Measurements from ENCODE around the gene CTSC.
"Not testable (repeated sequence)": the region's sequence is repeated elsewhere in the genome, so short reads cannot be mapped to it uniquely, and the experiment has no call there.

The CTSC gene

DNA sequence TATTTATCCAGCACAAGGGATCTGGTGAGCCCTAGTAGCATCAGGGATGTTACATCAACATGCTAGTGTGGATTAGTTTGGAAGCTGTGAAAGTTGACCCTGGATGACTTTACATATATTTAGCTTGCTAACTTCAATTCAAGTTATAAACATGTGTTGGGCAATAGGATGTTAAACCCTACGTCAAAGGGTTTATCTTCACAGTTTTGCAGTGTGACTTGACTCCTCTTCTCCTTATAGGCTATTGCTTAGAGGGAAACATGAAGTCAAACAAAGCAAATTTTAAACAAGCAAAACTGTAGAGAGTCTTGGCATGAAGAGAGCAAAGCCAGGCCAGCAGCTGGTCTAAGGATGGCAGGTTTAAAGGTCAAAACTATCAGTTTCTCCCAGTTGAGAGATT, 11.3 kb upstream of the CTSC start:
- DNase-seq = no peak

DNA sequence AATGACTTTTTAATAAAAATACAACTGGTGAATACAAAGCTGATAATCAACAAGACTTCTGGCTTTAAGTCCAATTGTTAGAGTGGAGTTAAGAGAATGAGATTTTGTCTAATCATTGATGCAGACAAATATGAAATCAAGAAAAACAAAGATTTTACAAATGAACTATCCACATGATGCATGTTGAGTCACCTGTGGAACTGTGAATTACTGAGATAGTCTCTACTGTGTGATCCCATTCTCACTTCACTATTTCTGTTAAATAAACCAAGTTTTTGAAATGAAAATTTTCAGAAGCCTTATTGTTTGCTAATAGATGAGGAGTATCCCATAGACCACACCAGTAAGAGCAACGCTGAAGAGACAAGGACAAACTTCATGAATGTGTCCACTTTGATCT, 8.4 kb upstream of the CTSC start:
- DNase-seq = no peak

DNA sequence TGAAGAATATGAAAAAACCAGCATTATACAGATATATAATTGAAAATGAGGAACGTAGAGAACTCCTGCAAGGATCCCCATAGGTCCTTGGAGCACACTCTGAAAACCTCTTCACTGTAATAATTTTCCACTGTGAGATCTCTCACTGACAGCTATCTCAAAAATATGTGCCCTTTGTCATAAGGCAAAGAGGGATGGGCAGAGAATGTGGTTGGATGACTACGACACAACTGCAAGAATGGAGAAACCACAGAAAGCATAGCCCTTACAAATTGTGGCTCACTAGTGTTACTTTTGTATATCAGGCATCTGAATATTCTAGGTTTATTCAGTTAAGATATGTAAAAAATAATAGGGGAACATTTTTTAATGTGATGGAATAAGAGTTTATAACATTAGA, 7.9 kb upstream of the CTSC start:
- DNase-seq = no peak

DNA sequence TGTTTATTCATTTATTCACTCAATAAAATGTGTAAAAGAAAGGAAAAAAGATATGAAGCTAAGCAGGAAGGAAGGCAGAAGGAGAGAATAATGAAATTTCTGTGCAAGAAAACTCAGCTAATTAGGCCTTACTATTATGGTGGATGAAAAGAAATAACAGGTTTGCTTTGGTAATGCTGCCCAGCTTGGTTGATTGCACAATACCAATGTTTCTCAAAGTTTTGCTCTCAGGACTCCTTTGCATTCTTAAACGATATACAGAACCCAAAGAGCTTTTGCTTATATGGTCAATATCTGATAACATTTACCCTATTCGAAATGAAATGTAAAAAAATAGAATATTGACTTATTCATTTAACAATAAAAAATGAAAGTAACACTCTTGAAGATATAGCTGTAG, 7.3 kb upstream of the CTSC start:
- no peak for DNase-seq

DNA sequence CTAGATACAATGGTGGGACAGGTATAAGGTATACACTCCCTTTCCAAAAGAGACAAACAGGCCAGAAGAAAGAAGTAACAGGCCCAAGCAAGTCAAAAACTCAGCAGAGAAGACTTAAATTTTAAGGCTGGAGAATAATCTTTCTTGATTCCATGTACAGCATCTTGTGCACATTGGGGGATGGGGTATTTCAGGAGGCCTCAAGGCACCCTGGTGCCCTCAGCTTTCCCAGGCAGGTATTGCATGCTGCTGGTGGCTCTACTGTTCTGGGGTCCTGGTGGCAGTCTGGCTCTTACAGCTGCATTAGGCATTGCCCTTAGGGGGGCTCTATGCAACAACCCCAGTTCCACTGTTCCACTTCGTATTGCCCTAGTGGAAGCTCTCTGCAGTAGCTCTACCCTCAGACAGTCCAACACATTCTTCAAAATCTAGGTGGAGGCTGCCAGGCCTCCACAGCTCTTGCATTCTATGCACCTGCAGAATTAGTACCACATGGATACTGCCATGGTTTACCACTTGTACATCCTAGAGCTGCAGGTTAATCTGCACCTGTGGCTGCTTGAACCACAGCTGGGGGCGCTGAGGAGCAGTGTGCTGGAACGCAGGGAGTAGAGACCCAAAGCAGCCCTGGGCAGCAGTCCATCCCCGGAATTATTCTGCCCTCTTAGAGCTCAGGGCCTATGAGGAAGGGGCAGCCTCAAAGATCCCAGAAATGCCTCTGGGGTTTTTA, 4.2 kb upstream of the CTSC start:
- no peak for DNase-seq

DNA sequence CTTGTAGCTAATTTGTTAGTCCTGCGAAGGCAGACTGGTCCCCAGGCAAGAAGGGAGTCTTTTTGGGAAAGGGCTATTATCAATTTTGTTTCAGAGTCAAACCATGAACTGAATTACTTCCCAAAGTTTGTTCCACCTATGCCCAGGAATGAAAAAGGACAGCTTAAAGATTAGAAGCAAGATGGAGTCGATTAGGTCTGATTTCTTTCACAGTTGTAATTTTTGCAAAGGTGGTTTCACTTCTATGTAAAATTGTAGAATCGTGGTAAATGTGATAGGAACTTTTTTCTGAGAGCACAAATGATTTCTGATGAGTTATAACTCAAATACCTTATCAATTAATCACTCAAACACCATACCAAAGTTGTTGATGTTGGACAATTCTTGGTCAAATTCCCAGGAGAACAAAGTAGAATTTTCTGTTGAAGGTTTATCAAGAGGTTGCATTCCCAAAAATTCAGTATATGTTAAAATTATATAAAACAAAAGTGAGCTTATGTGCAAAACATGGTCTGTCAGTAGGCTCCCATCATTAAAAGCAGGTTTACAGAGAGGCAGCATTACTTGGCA, 2.9 kb upstream of the CTSC start:
- DNase-seq = no peak

DNA sequence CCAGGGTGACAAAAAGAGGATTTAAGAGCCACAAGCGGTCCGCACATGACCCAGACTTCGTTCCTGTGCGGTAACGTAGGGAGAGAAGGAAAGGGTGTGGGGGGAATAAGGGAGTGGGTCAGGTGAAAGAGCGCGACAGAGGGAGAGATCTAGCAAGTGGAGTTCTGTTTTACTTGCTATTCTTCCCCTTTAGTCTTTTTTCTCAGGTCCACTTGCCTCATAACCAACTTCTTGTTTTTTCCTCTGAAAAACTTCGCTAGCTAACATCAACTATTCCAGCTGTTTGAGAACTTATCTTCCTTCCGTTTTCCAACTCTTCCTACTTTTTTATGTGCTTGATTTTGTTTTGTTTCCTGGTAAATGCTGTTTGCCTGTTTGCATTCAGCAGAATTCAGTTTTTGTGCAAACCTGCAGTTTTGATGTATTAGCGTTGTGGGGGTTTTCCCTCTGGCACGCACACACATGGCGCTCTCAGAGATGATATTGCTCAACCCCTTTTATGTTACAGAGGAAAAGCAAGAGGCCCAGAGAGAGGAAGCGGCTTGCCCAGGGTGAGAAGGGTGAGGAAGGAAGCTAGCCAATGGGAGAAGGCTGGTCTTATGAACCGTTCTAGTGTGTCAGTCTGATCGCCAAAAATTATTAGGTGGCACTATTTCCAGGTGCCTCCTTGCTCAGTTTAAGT, 592 bp upstream of the CTSC start:
- no peak for DNase-seq

DNA sequence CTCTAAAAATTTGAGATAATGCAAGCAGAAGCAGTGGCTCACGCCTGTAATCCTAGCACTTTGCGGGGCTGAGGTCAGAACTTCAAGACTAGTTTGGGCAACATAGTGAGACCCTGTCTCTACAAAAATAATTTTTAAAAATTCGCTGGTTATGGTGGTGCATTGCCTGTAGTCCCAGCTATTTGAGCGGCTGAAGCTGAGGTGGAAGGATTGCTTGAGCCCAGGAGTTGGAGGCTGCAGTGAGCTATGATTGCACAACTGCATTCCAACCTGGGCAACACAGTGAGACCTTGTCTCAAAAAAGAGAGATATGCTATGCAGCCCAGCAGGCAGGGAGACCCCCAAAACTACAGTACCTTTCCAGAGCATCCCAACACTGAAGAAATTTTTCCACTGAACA, 2.3 kb downstream of the CTSC start:
- no peak for DNase-seq

DNA sequence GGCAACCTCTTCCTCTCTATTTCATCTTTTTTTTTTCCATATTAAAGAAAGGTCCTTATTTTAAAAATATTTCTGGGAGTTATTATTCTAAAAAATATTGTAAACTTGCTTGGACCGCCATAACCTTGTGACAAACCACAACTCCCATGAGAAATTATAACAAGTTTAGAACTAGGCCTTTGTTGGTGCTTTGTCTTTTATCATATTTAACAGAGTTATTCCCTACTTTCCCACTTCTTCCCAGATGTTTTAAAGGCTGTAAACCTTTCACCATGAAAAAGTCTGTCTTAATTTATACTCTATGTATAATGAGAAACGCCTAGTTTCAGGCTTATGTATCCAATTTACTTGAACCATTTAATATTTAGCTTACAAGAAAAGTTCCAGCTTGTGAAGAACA, 3.7 kb downstream of the CTSC start:
- DNase-seq = no peak

DNA sequence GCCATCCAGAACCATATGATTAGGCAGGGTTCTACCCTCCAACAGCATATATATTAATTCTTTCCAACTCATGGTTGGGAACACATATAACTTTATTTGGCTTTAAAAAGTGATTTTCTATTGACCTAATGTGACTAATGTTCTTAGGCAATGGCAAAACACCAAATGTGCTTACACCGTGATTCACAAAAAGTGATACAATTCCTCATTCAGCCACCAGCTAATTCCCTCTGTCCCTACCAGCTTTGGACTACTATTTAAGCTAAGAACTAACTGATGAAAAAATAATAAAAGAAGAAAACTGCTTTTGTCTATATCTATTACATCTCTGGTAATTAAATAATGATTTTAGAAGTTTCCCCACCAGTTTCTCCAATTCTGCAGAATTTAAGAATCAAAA, 4.7 kb downstream of the CTSC start:
- DNase-seq = no peak

DNA sequence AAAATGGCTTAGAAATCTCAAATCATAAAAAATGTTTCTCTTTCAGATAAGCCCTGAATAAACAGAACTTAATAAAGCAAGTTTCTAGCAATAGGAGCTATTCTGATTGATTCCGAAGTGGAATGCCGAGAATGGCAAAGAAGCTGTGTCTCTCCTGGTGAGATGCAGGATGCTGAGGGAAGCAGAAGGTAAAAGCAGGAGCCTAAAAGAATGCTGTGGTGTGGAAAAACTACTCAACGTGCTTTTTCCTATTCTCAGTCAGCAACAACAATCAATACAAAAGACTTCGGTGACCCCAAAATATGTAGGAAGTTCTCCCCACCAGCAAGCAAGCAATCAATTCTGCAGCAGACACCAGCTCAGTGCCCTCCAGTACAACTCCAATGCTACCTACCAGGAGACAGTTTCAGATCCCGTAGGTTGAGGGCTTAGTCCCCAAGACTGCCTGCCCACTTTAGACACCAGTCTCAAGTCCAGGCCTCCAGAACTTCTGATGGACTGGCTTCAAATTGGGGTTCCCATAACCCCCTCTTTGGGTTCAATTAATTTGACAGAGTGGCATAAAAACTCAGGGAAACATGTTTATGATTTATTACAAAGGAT, 6.6 kb downstream of the CTSC start:
- no peak for DNase-seq

DNA sequence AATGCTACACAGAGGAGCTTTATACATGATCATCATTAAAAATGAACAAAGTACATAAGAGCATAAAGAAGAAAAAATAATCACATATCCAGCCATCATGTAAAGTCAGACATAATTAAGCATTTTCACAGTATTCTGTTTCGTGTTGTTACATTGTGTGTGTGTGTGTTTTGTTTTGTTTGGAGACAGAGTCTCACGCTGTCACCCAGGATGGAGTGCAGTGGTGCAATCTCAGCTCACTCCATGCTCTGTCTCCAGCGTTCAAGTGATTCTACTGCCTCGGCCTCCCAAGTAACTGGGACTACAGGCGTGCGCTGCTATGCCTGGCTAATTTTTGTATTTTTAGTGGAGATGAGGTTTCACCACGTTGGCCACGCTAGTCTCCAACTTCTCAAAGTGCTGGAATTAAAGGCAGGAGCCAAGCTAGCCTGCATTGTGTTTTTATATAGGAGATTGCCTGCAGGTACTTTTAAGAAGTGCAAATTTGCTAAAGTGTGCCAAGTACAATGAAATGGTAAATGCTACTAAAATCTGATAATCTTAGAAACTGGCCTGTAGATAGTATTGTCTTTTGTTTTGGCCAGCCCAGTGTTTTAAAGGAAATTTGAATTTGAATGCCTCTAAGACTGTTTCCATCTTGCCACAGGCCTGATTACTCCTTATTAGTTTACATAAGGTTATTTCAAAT, 7.8 kb downstream of the CTSC start:
- DNase-seq = no peak

DNA sequence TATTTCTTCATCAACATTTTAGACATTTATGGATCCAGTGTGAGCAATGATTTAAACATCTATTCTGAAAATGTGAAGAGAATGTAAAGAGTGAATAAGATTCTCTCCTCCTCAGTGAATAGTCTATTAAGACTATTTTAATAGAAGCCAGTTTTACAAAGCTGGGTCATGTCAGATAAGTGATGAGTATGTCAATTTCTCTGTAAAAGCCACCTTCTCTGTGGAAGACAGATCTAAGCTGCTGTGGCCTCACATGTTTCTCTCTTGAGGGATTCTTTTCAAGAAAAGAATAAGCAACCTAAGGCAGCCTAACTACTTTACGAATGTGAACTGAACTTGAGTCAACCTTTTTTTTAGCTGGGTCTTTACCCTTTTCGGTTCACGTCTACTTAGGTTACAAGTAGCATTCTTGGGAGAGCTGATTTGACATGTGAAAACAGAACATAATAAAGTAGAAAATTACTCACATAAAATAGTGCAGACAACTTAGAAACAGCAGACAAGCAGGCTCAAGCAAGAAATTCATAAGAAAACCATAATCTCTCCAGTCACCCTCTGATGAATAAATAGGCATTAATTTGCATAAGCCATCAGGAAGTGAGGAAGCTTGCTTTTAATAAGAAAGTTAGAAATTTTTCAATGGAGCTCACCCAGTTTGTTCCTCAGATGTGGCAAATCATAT, 9.9 kb downstream of the CTSC start:
- no peak for DNase-seq

DNA sequence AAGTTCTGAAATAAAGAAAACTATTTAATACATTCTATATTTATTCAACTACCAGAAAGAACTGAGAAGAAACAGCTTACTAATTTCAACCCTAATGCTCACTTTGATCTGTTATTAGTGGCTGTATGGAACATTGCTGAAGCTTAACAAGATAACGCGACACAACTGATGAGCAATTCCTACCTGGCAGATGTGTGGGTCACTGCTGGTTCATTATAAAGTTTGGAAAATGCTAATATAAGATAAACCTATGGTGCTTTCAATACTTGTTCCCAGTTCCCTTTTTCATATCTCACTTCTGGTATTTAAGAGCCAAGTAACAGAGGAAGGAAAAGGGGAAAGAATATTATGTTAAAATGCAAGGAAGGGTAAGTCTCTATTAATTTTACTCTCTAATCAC, 10.5 kb downstream of the CTSC start:
- no peak for DNase-seq

DNA sequence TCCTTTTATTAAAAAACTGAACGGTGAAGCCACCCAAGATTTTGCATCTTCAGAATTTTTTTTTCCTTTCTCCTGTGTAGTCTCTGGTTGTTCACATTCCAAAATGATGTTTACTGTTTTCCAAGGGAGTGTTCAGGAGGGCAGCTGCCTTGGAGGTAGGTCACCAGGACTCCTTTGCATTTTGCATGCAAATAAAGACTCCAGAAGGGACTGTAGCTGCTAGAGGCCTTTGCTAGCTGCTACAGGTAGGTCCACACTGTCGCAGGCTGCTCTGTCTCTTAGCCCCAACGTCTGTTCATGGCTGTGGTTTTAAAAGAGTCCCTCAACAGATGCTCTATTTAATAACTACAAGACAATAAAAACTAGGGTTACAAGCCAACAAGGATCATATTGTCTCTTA, 11.4 kb downstream of the CTSC start:
- DNase-seq = no peak

DNA sequence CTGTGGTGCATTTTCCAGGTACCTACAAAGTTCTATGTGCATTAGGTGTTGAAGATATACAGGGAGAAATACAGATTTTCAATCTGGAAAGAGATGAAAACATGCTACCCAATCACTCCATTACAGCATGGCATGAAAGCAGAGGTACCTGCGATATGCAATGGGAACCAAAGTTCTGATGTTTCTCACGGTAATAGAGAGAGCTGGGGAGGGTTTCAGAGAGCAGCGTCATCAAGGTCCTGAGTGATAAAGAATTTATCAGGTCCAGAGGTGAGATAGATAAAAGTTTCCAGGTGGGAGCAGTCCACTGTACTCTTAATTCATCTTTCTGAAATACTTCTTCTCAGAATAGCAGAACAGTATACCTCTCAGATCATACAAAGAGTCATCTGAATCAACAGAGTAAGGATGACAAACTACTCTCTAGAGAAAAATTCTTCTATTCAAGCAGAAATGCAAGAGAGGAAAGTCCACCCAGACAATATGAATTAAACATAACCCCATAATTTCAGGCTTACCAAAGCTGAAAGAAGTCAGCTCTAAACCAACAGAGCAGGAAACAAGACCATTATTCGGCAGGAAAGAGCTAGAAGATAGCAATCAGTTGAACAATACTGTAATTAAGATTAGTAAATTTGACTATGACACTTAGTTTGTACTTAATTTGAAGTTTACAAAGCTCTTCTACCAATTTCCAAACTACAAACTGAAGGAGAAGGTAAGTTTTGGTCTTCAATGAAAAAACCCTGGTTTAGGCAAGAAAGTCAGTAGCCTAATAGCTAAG, 12.8 kb downstream of the CTSC start:
- no peak for DNase-seq

DNA sequence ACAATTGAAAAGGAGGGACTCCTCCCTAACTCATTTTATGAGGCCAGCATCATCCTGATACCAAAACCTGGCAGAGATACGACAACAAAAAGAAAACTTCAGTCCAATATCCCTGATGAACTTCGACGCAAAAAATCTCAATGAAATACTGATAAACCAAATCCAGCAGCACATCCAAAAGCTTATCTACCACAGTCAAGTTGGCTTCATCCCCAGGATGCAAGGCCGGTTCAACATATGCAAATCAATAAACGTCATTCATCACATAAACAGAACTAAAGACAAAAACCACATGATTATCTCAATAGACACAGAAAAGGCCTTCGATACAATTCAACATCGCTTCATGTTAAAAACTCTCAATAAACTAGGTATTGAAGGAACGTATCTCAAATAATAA, 14.7 kb downstream of the CTSC start:
- DNase-seq = not testable (repeated sequence)

DNA sequence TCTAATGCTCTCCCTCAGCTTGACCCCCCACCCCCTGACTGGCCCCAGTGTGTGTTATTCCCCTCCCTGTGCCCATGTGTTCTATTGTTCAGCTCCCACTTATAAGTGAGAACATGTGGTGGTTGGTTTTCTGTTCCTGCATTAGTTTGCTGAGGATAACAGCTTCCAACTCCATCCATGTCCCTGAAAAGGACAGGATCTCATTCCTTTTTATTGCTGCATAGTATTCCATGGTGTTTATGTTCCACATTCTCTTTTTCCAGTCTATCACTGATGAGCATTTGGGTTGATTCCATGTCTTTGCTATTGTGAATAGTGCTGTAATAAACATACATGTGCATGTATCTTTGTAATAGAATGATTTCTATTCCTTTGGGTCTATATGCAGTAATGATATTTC, 16.1 kb downstream of the CTSC start:
- not testable (repeated sequence) for DNase-seq

DNA sequence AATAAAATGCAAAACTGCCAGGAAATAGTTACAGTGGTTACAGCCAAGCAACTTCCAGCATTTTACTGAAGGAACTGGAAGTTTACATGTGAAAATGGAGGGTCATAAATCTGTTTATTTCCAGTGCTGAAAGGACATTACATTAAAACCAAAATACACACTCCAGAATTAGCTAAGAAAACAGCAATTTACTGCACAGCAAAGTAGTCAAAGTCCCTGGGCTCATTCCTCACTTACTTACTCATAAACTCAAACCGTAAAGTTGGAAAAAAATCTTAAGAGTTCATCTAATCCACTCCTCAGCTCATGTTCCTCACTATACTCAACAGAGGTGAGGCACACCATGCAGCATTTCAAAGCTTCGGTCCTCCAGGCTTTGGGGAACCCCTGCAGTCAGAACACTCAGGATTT, 17.4 kb downstream of the CTSC start:
- DNase-seq = peak; percentile 42

DNA sequence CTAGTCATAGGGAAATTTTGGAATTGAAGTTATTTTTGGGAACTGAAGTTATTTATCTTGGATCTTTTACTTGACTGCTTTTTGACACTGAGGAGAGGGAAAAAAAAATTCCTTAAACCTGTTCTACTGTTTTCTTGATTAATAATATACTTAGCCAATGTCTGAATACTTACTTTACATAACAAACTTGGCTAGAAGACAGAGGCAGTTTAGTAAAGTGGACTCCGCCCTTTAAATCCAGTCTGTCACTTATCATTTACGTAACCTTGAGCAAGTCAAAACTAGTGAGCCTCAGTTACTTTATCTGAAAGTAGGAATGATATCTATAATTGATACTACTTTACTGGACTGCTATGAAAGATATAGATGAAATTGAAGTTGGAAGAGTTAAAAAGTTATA, 19.5 kb downstream of the CTSC start:
- no peak for DNase-seq

DNA sequence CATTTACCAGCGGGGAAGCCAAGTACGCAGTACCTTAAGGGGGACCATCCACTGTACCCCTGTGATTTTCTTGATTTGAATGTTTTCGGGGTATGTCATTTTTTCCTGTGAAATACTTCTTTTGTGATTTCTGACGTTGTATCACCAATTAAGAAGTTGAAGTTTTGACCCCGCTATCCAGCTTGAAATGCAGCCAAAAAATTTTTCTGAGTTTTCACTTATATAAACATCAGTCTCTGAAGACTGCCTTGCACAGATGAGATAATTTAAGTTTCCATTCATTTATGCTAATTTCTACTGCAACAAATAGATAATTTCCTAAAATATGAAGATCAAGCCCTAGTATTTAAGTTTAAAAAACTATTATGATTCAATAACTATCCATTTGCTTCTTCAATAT, 20.0 kb downstream of the CTSC start:
- DNase-seq = no peak

DNA sequence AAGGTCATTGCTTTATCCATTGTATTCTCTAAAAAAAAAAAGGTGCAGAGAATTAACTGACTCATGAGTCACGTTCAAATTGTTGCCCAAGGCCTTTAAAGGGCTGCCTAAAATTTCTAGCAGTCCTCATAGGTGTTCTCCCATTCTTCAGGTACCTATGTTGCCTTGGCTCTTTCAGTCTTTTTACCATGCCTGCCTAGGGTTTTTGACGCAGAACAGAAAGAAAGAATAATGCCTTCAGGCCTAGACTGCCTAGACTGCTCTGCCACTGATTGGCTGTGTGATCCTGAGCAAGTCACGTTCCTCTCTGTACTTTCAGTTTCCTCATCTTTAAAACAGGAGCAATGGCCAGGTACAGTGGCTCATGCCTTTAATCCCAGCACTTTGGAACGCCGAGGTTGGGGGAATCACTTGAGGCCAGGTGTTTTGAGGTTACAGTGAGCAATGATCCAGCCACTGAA, 21.5 kb downstream of the CTSC start:
- no peak for DNase-seq
